NCI-H345 treated with DMSO at 0.1 percent for 48 hours (cell line): Measurements from ENCODE around the gene CNGA4.

ENCODE experiments used
- DNase-seq: peaks from one replicate; lab custom pipeline; 2025; ENCODE audit not compliant: unreplicated experiment; lab: John Stamatoyannopoulos, UW

CNGA4 gene, protein sequence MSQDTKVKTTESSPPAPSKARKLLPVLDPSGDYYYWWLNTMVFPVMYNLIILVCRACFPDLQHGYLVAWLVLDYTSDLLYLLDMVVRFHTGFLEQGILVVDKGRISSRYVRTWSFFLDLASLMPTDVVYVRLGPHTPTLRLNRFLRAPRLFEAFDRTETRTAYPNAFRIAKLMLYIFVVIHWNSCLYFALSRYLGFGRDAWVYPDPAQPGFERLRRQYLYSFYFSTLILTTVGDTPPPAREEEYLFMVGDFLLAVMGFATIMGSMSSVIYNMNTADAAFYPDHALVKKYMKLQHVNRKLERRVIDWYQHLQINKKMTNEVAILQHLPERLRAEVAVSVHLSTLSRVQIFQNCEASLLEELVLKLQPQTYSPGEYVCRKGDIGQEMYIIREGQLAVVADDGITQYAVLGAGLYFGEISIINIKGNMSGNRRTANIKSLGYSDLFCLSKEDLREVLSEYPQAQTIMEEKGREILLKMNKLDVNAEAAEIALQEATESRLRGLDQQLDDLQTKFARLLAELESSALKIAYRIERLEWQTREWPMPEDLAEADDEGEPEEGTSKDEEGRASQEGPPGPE

DNA sequence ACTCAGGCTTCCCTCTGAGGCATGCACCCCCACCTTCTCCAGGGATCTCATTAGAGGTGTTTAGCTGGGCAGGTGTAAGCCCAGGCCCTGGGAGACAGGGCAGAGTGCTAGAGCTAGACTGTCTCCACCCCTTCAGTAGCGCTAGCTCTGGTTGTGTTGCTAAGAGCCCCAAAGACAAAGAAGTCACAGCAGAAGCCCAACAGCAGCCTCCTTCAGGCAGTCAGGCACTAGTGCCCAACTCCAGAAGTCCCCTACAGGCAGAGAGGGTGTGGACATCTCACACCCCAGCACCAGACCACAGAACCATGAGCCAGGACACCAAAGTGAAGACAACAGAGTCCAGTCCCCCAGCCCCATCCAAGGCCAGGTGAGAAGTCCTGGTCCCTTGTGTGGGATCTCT lies at the start of gene CNGA4:
CNGA4 (plus strand) TSS at position 188 of the 400 bp plus-strand sequence; CDS start at position 306, 118 bp downstream.
- no peak for DNase-seq

DNA sequence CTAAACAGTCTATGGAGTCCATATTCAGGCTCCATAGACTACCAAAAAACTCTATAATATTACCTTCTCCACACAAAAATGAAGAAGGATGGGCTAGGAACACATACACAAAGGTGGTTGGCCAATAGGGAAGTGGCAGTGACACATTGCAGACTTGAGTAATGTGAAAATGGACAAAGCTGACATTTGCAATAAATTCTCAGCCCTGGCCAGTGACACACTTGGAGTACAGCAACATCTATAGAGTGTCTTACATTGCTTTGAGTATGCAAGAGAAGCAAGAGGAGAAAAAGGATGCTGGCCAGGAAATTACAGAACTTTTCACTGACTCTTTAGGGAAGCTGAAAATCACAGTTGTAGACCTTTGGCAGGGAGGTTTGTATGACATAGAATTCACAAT lies 47.1 kb upstream of the CNGA4 start:
- no peak for DNase-seq

DNA sequence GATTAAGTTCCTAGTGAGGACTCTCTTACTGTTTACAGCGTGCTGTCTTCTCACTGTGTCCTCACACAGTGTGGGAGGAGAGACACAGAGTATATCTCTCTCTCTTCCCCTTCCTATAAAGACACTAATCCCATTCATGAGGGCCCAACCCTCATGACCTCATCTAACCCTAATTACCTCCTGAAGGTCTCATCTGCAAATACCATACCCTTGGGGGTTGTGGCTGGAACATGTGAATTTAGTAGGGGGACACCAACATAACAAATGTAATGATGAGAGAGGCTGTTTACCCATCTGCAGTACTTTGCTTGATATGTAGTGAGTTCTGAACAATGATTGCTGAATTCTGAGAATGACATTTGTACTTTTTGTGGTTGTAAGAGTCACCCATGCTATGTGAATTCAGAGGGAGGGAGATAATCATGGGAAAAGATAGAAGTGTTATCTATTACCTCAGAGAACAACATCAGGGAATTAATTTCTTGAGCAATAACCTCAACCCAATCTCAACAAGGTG lies 44.8 kb upstream of the CNGA4 start:
- no peak for DNase-seq

DNA sequence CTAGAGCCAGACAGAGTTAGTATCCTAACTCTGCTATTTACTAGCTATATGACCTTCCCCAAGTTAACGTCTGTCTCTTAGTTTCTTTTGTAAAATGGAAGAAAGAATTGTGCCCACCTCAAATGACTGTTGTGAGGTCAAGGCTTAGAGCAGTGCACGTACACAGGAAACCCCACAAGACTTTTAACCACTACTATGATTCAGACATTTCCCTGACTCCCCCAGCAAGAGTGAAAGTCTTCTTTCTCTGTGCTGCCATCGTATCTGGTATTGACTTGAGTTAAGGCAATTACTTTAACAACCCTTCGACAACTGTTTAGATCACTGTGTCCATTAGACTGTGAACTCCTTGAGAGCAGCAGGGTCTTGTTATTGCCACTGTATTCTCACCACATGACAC lies 42.5 kb upstream of the CNGA4 start:
- DNase-seq, result no peak

DNA sequence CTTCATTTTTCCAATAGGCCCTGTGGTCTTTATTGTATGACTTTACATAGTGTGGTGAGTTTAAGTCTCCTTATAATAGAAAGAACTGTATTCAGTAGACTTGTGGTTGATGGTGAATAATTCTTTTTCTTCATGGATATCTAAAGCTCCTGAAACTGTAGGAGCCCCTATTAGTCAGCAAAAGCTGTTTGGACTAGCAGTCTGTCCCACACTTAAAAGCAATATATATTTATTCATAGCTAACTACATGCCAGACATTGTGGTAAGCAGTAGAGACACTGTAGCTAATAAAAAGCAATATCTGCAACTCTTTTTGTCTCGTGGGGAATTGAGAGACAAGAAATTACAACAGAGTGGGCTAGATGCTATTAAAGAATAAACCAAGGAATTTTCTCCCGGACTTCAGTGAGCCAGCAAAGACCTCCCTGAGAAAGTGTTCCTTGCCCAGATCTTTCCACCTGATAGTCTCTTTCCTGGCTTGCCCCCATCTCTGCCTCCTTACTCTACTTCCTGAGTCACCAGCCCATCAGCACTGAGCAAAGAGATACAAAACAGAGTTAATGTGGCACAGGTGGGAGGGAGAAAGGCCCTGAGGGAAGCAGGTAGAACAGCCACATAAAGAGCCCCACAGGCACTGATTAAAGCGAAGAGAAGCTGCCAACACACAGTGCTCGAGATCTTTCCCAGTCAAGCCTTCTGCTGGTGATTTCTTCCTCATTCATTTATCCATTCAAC lies 41.3 kb upstream of the CNGA4 start:
- DNase-seq, result no peak

DNA sequence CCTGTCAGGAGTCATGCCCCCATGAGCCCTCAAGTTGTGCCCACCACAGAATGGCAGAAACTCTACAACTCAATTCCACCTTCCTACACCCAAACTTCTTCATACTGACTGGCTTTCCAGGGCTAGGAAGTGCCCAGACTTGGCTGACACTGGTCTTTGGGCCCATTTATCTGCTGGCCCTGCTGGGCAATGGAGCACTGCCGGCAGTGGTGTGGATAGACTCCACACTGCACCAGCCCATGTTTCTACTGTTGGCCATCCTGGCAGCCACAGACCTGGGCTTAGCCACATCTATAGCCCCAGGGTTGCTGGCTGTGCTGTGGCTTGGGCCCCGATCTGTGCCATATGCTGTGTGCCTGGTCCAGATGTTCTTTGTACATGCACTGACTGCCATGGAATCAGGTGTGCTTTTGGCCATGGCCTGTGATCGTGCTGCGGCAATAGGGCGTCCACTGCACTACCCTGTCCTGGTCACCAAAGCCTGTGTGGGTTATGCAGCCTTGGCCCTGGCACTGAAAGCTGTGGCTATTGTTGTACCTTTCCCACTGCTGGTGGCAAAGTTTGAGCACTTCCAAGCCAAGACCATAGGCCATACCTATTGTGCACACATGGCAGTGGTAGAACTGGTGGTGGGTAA lies 39.6 kb upstream of the CNGA4 start, which contains the start of gene OR52W1:
OR52W1 (plus strand) TSS at position 51 of the 637 bp plus-strand sequence; CDS start at position 51, 0 bp downstream.
- no peak for DNase-seq

DNA sequence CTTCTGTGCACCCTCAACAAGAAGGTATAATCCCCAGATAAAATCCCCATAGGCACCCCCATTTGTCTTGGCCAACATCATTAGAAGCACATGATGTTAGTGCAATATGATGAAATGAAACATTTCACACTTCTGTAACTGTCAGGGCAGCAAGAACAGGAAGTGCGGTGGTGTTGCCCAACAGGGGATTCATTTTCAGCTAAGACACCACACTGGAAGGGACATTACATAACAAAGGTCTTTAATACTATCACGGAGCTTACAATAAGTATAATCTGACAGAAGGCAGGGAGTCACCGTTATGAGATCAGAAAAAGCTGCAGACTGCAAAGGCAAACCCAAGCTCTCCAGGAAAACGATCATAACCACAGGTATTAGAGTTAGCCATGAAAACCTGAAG lies 37.9 kb upstream of the CNGA4 start:
- DNase-seq, result no peak

DNA sequence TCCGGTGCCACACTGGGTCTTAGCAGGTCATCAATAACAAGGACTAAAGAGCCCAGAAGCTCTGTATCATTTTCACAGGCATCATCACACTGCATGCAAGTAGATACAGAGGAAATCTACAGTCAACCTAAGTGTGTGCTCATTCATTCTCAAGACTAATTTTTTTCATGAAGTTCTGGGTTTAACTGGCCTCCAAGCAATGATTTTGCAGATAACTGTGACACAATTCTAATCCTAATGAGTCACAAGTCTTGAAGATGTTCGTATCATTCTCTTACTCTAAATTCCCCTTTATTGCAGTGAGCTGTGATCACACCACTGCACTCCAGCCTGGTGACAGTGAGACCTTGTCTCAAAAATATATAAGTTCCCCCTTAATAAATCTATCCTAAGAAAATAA lies 37.4 kb upstream of the CNGA4 start:
- DNase-seq, result no peak

DNA sequence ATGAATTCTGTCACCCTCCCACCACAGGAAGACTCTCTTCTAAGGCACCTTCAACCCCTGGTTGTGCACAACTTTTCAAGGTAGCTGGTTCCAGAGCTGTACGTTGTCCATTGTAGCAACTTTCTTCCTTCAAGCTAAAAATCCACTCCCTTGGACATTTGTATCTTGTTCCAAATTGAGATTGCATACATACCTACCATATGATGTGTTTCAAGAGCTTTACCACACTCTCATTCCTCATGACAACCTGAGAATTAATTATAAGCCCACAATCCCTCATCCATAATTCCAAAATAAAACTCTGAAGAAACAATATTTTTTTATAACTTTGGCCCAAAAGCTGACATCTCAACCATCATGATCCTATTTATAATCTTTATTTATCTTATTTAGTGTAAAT lies 36.8 kb upstream of the CNGA4 start:
- no peak for DNase-seq

DNA sequence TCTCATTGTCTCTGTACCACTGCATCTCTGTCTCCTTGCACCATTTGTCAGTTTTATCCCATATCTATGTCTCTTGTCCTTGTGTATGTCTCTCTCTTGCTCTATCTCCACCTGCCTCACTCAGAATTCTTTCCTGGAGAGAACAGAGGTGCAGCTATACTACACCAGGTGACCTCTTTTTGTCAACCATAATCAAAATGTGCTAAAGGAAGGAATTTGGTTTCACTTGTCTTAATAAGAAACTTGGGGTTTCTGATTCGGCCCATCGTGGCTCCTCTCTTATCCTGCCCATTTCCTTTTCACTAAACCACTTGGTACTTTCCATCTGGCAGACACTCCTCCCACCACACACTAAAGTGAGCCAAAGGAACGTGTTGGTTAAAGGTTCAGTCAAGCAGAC lies 35.6 kb upstream of the CNGA4 start:
- no peak for DNase-seq

DNA sequence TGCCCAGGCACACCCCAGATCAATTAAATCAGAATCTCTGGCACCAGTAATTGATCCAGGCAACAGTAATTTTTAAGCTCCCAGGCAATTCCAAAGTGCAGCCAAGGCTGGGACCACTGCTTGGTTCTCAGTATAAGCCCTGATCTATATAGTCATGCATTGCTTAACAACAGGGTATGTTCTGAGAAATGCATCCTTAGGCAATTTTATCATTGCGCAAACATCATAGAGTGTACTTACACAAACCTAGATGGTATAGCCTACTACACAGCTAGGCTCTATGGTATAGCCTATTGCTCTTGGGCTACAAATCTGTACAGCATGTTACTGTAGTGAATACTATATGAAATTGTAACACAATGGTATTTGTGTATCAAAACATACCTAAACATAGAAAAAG lies 34.2 kb upstream of the CNGA4 start:
- DNase-seq, result no peak

DNA sequence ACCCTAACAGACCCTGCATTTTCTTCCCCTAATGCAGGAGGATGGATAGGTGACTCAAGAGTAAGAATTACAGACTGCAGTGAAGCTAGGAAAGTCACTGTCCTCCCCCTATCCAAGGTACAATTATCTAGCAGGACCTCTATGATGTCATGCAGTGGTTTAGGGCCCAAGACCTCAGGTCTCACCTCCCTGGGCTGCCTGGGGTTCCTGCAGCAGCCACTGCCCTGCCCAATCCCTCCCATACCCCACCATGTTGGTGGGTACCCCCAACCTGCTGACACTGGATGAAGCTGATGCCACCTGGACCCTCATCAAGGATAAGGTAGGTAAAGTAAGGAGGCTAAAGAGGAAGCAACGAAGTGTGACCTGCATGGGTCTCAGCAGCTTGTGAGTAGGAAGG lies 33.5 kb upstream of the CNGA4 start, which contains the start of gene C11orf42:
C11orf42 (plus strand) TSS at position 192 of the 400 bp plus-strand sequence; CDS start at position 251, 59 bp downstream.
- DNase-seq, result no peak

DNA sequence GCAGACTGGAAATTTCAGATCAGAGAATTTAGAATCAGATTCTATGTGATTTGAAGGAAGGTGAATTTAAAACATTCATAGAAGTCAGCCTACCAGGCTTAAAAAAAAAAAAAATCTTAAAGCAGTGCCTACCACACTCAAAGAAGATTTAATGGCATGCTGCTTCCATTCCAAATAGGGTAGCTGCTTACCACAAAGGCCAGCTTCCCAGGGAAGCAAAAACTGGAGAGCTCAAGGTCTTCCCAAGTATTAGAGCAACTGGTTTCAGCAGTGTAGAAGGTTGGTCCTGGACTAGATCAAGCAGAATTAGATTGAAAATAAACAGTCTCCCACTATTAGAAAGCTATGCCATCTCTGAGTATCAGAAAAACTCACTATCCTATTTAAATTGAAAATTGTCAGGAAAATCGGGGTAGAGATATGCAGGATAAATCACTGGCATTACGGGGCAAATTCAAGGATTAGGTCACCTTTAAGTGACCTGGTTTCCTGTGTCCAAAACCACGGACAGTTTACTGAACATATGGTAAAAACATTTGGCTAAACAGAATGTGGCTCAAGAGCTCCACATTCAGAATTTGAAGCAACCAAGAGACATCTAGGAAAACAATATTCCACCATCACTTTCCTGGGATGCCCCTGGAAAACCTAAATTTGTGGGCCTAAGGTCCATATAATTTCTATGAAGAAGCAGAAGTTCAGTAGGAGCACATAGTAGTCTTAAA lies 32.3 kb upstream of the CNGA4 start:
- DNase-seq, result no peak

DNA sequence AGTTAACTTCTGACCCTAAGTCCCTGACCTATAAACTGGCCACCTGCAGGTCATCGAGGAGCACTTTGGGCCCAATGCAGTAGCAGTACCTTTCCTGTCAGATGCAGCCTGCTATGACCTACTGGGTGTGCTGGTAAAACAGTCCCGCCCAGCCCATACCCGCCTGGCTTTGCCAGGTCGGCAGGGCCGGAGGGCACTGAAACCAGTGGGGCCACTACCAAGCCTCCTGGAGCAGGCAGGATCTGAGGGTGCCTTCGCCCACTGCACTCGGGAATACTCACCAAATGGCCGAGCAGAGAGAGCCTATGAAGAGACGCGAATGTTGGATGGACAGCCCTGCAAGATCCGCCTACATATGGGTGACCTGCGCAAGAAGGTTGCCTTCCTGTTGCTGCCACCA lies 29.1 kb upstream of the CNGA4 start:
- DNase-seq, result no peak

DNA sequence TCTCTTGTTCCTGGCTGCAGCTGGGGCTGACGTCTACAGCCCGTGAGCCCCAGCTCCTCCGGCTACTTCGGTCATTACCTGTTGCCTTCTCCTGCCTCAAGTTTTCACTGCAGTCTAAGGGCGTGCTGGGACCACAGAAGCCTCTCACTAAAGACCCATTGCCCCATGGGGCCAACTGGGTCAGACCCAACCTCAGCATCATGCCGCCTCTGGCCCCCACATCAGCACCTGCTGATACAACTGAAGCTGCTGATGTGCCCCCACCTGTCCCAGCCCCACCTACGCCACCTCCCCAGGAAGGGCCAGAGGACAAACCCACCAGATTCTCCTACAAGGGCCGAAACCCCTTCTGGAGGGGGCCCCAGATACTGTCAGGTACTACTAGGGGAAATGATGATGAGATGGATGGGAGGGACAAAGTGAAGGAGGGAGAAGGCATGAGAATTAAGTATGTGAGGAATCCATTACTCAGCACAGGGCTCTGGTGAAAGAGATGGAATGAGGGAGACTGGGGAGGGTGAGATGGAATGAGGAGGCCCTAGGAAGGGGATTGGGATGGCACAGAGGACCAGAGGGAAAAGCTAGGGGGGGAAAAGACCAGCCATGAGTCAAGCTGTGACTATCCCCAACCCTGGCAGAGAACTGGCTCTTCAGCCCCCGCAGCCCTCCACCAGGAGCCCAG lies 28.5 kb upstream of the CNGA4 start:
- no peak for DNase-seq

DNA sequence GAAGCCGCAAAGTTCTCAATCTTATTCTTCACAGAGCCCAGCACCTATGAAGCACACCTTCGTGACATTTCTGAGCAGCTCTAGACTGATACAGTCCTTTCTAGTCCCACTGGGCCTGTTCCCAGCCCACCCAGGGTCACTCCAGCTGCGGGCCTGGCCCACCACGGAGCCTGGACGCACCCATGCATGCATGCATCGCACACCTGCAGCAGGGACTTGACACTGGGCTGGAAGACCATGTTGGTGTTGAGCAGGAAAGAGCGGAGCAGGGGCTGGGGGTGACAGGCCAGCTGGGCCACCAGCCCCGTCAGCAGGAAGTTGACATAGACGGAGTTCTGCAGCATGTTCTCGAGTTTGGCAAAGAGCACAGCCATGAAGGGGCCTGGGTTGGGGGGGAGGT lies 24.4 kb upstream of the CNGA4 start:
- no peak for DNase-seq

DNA sequence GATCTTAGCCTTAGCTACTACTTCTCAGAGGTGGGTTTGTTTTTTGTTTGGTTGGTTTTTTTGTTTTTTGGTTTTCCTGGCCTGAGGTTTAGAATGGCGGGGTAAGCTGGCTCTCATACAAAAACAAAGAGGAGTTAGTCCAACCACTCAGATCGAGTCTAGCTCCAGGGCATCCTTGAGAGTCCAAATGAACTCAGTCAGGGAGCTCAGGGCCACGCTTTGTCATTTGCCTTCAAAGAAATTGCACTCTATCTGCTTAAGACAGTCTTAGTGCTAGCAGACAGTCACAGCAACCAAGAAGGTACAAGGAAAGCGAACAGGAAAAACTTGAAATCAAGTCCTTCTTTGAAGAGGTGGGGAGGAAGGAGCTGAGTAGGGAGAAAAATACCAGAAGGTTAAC lies 22.4 kb upstream of the CNGA4 start:
- DNase-seq, result no peak

DNA sequence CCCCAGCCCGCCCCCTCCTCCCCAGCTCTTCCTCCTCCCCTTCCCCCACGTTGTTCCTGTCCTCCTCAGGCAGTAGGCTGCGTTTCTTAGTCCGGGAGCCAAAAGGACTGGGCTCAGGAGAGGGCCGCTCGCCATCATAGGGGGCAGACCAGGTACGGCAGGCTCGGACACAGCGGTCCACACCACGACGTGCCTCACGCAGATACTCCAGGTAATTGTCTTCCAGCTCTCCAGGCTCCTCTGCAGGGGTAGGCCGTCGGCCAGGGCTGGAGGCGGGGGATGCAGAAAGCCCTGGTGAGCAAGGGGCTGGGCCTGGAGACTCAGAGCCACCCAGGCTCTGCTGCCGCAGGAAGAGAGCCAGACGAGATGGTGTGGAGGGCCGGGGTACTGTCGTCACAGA lies 21.2 kb upstream of the CNGA4 start:
- no peak for DNase-seq

DNA sequence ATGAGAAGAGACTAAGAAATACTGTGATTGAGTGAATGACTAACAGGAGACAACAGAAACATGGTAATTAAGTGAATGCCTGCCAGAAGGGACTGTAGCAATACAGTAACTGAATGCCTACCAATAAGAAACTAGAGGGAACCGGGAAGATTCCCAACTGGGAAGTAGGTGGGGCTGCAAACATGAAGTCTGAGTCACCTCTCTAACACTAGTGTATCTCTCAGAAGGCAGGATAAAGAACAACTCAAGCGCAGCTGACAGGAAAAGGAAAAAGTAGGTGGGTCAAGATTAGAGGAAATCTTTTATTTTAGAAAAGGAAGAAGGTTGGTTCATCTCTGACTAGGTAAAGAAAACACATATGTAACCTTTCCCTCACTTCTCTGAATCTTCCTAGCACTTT lies 19.5 kb upstream of the CNGA4 start:
- DNase-seq, result no peak

DNA sequence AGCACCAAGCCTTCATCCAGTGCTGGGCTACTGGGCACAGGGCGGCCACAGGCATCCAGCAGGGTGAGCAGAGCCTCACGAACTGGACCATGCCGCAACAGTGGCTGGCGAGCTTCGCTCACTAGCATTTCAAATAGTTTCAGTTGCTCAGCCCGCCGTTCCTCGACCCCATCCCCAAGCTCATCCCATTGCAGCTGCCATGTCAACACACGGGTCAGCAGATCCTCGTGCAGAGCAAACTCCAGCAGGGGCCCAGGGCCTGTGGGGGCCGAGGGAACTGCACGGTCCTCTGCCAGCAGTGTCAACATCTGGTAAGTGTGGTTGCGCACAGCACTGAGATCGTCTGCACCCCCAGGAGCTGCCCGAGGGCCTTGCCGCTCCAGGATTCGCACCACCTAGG lies 15.0 kb upstream of the CNGA4 start:
- DNase-seq, result no peak
